PC-9 (cell line): ENCODE data around the gene PTPRS. TPM values are rescaled to one million over a fixed set of nuclear protein-coding genes. Genes with fewer than 3 reads are reported as not detected.

Source experiments
- total RNA-seq: library from RNA; stranded (reverse); gene quantifications from 2 replicates; pipeline ENCODE4 v1.2.3, GENCODE V29; 2021

PTPRS gene
- total RNA-seq, 1 experiment from 2014 or later, result 131 TPM

Other genes with a start within 250 kb of the PTPRS start
- not detected in 2 replicates for gene ZNRF4, start 114.6 kb upstream of the PTPRS start, total RNA-seq
- 4.4 and 8.0 TPM in 2 replicates for gene TINCR, start 227.1 kb upstream of the PTPRS start, total RNA-seq